GM19328 (cell line): ENCODE results near the gene CCDC187.

Source experiments
- ATAC-seq: cut with Tn5 transposase; IDR thresholded peaks from one replicate; pipeline ENCODE4 v1.9.1; 2021; ENCODE audit warnings: mild to moderate bottlenecking, moderate library complexity; ENCODE audit not compliant: unreplicated experiment

CCDC187 gene

DNA sequence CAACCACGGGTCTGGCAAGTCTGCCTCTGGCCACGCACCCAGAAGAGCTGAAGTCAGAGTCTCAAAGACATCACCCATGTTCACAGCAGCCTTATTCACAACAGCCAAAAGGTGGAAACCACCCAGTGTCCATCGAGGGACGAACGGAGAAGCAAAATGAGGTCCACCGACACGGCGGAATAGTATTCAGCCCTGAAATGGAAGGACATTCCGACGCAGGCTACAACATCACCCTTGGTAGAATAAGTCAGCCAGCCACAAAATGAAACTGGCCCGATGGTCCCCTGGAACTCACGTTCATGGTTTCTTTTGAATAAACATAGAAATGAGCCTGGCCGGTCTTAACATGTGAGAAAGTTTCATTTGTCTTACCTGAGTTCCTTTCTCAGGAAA is 16.9 kb downstream of the CCDC187 start:
- ATAC-seq: no peak

DNA sequence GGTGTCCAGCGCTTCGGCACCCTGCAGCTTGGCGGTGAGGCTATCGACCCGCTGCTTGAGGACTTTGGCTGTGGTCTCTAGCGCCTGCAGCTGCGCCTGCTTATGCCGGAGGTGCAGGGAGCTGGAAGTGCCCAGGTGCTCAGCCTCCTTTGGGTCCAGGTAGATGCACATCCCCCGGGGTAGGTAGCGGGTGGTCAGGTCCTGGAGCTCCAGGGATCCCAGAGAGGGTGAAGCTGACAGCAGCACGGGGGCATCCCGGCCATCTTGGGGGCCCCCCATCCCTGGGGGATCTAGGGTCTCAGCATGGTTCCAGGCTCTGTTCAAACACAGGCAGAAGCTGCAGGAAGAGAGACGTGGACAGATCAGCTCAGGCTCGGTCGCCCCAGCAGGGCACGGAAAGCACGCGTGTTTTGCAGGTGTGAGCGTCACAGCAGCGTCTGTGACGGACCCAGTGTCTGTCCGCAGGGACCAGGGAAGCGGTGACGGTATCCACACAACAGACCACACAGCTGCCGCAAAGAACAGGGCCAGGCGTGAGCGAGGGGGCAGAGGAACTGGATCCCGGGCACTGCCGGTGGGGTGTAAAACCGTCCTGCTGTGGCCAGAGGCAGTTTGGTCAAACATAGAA is 17.4 kb downstream of the CCDC187 start:
- no peak for ATAC-seq

DNA sequence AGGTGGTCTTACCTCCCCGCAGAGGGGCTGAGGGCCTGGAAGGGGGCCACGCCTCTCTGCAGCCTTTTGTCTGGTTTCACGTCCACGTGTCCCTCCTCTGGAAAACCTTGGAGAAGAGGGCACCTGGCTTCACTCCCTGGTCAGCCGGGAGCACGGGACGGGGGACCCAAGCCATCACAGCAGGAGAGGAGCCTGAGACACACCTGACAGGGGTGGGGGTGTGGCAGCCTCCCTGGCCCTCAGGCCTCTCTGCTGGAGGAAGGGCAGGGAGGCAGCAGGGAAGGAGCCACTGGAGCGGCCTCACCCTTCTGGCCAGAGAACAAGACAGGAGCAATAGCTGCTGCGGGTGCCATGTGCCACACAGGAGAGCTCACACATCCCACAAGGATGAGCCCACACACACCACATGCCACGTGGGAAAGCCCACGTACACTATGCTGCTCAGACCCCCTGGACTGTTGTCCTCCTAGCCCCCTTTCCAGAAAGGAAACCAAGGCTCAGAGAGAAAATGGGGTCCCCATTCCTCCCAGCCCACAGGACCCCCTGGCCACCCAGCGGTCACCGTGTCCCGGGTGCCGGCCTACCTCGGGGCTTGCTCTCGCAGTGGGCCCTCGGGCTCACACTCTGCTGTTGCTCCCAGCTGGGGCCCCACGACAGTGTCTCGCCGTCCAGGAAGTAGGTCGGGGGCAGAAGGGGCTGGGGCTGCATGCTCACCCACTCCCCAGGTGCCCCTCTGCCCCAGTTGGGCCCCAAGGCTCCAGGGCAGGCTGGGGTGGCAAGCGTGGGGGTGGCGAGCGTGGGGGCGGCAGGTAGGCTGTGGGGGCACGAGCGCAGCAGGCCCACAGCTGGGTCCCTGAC is 18.2 kb downstream of the CCDC187 start:
- ATAC-seq: no peak

DNA sequence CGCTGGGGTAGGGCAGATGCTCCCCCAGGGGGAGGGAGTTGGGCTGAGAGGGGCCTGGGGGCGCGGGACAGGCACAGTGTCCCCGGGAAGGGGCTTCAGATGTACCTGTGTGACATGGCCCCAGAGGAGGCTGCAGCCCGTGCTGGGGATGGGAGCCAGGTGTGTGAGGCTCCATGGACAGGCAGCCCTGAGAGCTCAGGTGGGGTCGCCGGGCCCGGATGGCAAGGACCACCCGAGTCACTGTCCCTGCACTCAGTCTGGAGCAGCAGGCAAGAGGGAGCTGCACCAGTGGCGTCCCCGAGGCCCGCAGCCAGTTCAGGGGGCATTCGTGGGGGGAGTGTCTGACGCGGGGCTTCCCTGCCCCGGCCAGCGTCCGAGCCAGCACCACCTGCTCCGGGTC is 18.9 kb downstream of the CCDC187 start:
- ATAC-seq: no peak

DNA sequence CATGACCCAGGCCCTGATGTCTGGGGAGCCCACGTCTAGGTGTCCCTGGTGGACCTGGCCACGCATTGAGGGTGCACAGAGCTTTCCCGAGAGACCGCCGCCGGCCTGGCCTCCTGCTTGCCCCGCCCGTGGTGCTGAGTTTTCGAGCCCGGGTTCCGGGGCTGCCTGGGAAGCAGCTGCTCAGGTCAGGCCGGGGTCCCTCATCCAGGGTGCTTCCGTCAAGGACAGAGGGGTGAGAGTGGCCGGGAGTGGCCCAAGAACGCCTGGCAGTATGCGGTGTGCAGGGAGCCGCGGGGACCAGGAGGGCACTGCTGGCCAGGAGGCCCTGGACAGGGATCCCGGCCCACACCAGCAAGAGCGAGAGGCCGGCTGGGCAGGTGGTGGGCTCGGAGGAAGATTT is 19.6 kb downstream of the CCDC187 start:
- no peak for ATAC-seq

DNA sequence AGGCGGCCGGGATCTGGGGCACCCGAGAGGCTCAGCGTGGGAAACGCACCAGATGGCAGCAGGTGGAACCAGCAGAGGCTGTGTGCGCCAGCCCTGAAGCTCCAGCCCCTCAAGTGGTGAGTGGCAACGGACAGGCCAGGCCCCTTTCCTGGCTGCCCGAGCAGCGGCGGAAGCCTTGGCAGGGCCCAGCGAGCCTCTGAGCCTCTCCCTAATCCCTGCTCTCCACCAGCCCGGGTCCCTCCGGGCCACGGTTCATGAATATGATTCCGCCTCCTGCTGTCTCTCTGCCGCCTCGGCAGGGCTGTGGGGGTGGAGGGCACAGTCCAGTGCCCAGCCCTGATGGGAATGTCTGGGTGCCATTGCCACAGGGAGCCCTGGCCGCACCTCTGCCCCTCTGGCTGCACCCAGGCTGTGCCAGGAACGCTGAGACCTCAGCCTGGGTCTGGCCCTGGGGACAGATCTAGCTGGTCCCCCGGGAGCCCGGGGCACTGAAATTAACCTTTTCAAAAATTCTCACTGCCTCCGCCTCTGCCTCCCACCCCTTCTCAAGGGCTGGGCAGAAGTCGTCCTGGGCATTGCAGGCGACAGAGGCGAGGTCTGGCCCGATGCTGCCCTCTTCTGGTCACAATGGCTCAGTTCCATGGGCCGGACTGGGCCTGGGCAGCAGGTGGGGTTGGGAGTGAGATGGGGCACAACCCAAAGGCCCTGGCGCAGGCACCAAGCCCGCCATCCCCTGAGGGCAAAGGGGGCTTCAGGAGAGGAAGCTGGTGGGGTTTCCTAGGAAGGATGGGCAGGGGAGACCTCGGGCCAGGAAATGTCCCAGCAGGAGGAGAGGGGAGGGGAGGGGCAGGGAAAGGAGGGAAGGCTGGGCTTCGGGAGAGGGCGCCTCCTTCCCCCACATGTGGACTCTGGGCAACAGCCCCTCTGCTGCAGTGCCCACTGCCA is 20.3 kb downstream of the CCDC187 start:
- ATAC-seq: peak; percentile 66

DNA sequence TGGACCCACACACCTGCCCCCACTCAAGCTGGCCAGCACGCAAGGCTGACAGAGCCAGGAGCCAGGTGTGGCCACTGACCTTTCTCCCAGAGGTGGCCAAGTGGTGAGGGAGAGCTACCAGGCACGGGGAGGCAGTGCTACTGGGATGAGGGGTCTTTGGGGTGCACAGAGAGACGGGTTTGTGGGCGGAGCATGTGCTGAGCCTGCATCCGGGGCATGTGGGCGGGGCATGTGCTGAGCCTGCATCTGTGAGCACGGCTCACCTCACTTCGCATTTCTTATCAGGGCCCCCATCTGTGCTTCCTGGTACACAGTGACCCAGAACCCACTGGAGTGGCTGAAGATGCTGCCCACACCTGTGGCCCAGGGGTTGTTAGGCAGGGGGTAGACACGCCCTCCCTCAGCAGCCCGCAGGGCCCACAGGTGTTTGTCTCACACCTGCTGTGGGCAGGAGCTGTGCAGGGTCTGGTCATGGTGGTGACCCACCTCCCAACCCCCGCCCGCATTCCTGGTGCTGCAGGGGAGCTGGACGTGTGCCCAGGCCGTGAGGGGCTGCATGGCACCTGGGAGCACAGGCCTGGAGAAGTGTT is 21.5 kb downstream of the CCDC187 start:
- no peak for ATAC-seq

DNA sequence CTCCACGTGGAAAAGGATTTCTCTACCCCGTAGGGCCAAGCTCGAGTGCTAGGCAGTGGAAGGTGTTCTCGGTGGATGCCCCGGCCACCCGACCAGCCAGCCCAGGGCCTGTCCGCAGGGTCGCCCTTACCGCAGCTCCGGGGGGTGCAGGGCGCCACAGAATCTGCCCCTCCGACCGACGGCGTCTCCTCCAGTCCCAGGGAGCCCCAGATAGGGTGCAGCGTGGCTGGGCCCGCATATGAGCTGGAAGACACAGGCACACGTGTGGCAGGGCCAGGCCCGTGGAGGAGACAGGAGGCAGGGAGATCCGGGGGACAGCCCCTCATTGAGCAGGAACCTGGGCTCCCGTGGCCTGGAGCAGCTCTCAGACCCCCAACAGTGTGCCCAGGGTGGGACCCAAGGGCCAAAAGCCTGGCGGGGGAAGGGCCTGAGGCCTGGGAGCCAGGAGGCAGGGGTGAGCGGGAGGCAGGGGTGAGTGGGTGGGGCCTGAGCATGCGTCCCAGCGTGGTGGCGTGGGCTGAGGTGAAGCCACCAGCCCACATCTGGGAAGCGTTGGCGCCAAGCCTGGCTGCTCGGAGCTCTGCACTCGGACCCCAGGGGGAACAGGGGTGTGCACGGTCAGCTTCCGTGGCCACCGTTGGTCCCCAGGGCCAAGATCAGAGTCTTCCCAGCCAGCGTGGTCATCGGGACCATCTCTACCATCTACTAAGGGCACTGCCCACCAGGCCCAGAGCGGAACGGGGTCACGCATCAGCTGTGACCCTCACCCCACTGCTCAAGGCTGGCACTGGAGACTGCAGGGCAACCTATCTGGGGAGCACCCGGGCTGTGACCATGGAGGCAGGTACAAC is 22.2 kb downstream of the CCDC187 start:
- ATAC-seq: no peak

DNA sequence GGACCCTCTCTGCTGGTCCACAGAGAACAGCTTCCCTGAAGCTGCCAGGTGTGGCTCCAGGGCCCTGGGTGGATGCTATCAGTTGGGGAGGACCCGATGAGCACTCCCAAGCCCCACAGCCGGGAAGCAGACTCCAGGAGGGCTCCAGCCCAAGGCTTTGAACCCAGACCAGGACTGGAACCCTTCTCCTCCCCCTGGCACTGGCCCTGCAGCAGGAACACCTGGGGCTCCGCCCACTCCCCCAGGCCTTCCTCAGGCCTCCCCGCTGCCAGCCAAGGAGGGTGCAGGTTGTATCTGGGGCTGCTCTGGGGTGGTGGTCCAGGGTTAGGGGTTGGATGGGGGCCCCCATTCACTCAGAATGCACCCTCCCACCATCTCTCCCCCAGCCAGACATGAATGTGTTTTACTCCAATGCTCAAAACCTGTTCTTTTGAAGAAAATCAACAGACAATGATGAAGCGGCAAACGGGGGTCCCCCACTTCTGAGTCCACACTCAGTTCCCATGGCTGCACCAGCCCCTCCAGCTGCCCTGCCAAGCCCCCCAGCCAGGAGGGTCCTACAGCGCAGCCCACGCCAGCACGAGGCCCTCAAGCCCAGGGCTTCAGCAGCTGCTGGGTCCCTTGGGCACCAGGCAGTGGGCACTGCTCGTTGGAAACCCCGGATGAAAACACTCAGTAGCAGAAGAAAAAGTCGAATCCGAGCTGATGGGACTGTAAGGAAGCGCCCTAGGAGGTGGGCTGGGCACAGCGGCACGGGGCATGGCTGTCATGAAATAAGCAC is 23.2 kb downstream of the CCDC187 start:
- ATAC-seq: no peak

DNA sequence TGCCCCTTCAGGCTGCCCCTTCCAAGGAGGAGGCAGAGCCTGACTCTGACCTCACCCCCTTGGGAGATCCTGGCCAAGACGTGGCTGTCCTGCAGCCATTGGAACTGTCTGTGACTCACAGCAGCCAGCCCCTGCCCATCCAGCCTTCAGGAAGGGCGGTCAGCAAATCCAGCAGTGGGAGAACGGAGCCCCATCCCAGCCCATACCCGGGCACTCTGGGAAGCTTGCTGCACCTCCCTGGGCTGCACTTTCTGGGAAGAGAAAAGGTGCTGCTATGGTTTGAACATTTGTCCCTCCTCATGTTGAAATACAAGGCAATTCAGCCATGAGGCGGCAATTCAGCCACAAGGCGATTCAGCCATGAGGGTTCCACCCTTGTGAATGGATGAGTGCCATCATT is 24.4 kb downstream of the CCDC187 start:
- ATAC-seq: no peak

DNA sequence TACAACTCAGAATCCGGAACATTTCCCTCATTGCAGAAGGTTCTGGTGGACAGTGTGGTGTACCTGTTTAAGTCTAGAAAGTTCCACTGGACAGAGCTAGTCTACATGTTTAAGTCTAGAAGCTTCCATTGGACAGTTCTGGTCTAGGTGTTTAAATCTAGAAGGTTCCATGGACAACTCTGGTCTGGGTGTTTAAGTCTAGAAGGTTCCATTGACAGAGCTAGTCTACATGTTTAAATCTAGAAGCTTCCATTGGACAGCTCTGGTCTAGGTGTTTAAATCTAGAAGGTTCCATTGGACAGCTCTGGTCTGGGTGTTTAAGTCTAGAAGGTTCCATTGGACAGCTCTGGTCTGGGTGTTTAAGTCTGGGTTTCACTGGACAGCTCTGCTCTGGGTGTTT is 25.0 kb downstream of the CCDC187 start:
- ATAC-seq: no peak

DNA sequence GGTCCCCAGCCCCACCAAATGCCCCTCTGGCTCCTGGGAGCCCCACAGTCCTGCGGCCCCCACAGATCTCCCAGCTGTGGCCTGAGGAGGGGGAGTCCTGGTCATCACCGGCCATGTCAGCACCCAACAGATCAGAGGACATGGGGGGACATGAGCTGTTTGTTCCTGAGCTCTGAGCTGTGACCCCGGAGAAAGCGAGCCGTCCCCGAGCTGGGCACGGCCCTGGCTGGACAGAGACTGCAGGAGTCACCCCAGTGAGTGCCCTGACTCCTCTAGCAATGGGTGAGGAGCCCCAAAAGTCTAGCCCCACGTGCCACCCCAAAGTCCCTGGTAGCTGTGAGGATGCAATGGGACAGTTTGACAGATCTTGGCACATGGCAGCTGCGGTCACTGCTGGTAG is 25.7 kb downstream of the CCDC187 start:
- no peak for ATAC-seq

DNA sequence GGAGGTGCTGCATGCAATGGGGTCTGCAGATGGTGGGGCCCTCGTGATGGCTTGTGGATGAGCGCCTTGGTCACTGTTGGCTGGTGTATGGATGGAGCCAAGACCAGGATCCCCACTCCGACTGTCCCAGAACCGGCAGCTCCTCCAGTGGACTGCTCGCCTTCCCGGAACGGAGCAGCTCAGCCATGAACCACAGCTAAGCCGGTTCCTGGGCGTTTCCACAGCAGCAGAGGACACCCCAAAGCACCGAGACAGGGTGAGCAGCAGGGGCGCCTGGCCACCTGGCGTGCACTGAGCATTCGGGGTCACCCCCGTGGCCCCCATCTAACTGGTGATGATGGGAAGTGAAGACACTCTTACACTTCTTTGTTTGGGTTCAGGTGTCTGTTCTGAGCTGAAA is 26.1 kb downstream of the CCDC187 start:
- no peak for ATAC-seq

DNA sequence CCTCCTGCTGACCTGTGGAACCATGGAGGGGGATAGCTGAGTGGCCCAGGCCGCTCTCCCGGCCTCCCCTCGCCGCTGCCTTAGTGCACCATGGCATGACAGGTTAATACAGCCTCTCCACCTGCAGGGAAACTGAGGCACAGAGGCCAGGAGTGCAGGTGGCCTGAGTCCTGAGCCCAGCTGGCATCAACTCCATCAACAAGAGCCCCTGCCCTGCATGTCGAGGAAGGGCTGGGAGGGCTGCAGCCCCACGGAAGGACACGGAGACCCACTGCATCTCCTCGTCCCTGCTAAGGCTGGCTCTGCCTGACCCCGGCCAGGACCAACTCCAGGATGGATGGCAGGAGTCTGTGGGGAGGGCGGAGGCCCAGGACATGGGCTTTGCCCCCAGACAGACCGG is 27.2 kb downstream of the CCDC187 start:
- no peak for ATAC-seq

DNA sequence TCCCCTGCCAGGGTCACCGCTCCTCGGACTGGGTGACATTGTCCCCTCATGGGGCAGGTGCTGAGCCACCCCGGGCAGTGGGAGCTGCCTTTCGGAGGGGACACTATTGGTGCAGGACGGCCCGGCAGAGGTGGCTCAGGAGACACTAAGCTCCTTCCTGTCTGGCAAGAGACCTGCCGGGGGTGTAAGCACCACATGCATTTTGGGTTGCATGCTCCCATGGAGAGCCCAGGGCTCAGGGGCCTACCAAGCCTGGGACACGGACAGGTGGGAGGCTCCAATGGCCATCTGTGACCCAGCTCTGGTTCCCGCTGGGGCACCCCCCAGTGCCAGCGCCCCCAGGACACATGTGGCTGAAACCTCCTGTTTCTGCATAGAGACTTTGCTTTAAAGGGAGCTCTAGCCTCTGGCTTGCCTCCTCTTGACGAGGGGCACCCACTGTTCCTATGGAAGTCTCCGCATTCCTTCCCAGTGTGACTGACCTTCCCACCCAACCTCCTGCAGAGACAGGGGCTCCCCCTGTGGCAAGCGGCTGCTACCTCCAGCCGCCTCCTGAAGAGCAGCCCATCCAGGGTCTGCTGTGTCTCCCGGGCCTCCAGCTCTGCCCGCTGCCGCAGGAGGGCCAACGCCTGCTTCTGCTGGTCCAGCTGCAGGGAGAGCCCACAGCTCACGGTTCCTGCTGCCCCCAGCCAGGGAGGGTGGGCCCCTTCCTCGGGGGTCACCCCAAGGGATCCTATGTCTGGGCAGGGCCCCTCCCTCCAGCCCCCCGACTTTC is 28.1 kb downstream of the CCDC187 start:
- no peak for ATAC-seq

DNA sequence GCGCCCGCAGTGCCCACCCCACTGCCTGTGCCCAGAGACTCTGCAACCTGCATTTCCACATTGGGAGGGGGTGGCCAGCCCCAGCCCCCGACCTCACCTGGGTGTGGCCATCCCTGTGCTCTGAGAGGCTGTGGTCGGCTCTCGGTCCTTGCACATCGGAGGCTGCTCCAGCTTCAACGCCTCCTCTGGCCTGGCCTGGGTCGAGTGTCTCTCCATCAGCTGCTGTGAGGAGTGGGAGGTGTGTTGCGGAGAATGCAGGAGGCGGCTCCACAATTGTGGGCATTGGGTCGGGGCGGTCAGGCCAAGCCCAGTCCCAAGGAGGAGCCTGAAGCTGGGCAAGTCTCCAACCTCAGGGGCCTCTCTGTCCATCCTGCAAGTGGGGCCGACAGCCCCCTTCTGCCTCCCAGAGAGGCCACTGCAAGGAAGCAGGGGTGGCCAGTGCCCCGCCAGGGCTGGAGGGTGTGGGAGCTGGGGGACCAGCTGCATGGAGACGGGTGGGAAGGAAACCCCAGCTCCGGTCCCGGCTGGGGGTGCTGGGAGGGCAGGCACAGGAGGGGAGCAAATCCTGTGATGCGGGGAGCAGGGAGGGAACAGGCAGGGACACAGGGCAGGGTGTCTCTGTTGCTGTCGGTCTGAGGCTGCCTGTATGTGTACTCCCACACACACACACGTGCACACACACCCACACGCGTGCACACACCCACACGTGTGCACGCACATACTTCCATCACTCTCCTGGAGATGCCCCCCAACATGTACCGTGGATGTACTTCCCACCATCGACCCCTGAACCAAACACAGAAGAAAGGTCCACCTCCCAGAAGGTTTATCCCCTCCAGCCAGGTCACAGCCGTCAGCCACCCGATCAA is 28.9 kb downstream of the CCDC187 start:
- no peak for ATAC-seq

DNA sequence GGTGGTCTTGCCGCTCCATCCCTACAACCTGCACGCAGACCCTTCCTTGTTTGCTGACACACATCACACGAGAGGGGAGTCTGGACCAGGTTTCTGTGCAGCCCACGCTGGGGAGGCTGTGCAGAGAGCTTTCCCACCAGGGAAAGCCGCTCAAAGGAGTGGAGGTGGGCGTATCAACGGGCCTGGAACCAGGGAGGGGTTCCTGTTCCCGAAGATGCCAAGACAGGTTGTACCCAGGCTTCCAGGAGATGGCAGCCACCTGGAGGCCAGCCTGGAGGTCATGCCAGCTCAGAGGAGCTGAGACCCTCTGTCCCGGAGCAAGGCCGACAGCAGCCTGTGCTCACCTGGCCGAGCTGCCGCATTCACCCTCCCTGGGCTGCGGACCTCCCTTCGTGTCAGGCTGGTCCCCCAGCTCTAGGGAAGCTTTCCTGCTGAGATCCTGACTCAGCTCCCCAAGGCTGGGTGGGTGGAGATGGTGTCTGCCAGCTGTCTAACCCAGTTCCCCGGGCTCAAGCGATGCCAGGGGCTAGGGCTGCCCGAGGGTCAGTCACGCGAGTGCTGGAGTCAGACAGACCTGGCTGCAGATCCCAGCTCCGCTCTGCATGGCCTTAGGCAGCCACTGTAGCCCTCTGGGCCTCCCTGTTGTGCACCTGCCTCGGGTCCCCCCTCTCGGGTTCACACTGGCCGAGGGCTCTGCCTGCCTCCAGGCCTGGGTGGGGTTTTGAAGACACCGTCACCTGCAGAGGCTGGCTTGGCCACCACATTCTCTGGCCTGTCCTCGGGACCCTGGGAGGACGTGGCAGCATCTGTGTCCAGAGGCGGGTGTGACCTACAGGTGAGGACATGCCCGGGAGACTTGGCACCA is 29.7 kb downstream of the CCDC187 start:
- ATAC-seq: no peak
